BLaER1 treated with 17β-estradiol and CSF1 and Interleukin-3, amounts not matched to agents 10 nM and 100 nM (cell line): Measurements from ENCODE around the gene JAM3.

ENCODE experiments used
- H3K27ac ChIP-seq, 11 experiments: shearing (Covaris generic); formaldehyde crosslinking; 2 replicates each; pipeline ENCODE4 v1.8.1; 2022
- H3K27me3 ChIP-seq, 11 experiments: shearing (Covaris generic); formaldehyde crosslinking; 2 replicates each; pipeline ENCODE4 v1.8.1; 2022
- H3K36me3 ChIP-seq, 11 experiments: shearing (Covaris generic); formaldehyde crosslinking; 2 replicates each; pipeline ENCODE4 v1.8.1; 2022
- H3K4me1 ChIP-seq, 10 experiments: shearing (Covaris generic); formaldehyde crosslinking; 2 replicates each; pipeline ENCODE4 v1.8.1; 2022
- H3K4me2 ChIP-seq, 11 experiments: shearing (Covaris generic); formaldehyde crosslinking; 2 replicates each; pipeline ENCODE4 v1.8.1; 2022
- H3K4me3 ChIP-seq, 10 experiments: shearing (Covaris generic); formaldehyde crosslinking; 2 replicates each; pipeline ENCODE4 v1.8.1; 2022
- H3K9ac ChIP-seq, 11 experiments: shearing (Covaris generic); formaldehyde crosslinking; 2 replicates each; pipeline ENCODE4 v1.8.1; 2022
- H3K9me3 ChIP-seq, 11 experiments: shearing (Covaris generic); formaldehyde crosslinking; replicated peaks in 1 of 11; 2 replicates each; pipeline ENCODE4 v1.8.1; 2022
- H4K20me1 ChIP-seq, 11 experiments: shearing (Covaris generic); formaldehyde crosslinking; 2 replicates each; pipeline ENCODE4 v1.8.1; 2022
- Cebpa-rat ChIP-seq, 11 experiments: shearing (Covaris generic); IDR thresholded peaks; 2 replicates each; pipeline ENCODE4 v1.8.1; 2022

The JAM3 gene

DNA sequence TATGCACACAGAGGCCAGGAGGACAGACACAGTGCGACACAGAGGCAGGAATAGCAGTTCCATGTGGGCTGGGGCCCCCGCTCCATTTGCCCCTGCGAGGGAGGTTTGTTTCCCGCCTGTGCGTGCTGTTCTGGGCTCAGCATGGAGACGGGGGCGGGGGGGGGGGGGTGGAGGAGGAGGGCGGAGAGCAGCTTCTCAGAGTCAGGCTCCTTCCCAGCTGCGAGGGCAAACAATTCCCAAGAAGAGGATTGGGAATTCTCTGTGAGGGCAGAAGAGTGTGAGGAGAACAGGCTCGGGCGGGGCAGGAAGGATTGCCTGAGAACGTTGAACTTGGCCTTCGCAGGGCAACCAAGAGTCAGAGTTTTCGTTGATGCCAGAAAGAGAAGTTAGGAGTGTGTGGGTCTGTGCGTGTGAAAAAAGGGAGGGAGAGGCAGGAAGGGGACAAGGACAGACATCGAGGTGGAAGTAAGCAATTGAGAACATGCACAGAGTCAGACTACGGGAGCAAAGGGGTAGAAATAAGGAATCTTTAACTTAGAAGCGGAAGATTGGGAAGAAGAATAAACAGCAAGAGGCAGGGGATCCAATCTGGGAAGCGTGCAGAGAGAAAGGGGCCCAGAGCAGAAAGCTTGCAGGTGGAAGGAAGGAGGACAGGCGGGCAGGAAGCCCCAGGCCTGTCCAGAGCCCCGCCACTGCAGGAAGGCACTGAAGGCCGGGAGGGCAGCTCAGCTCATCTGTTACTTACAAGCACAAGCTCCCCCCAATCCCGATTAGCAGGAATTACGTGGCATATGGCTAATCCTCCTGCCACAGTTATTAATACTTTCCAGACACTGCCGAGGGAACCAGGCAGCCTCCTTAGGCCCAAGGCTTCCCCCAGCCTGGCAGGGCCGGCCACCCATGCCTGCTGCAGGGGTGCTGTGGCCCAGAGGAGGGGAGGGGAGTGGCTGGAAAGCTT is 15.6 kb upstream of the JAM3 start:
- Histone ChIP-seq H3K36me3 (no peaks in the 10 kb centered on the region), H3K27me3 (no peaks in the 10 kb centered on the region), H3K27ac (no peak overlapping the region), H3K4me2 (no peak overlapping the region), H3K4me1 (peaks cover 0 to 8% (median 0%) of the 10 kb centered on the region in 10 experiments; a peak in 3 of 20 replicates), H3K9me3 (peaks cover 0 to 1% (median 0%) of the 10 kb centered on the region in 11 experiments; a peak in 1 of 22 replicates), H3K4me3 (no peak overlapping the region), H3K9ac (no peak overlapping the region), H4K20me1 (no peaks in the 10 kb centered on the region)
- no peak for TF ChIP-seq Cebpa-rat (IDR thresholded peaks at IDR 0.05)

DNA sequence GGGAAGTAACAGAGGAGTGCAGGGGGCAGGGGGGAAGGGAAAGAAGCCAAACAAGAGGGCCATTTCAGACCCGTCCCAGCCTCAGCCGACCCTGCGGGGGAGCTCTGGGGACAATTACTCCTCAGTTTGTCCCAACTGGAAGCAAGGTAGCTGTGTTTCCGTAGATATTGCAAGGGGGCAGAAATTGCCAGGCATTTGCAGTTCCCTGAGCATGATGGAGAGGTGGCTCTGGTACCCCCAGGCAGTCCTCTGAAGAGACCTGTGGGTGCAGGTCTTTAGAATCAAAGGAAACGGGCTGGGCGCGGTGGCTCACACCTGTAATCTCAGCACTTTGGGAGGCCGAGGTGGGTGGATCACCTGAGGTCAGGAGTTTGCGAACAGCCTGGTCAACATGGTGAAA is 13.8 kb upstream of the JAM3 start:
- peaks cover 0 to 13% (median 0%) of the 10 kb centered on the region in 10 experiments; a peak in 3 of 20 replicates for H3K4me1 ChIP-seq
- no peaks in the 10 kb centered on the region for H4K20me1 ChIP-seq
- no peak for TF ChIP-seq Cebpa-rat (IDR thresholded peaks at IDR 0.05)

DNA sequence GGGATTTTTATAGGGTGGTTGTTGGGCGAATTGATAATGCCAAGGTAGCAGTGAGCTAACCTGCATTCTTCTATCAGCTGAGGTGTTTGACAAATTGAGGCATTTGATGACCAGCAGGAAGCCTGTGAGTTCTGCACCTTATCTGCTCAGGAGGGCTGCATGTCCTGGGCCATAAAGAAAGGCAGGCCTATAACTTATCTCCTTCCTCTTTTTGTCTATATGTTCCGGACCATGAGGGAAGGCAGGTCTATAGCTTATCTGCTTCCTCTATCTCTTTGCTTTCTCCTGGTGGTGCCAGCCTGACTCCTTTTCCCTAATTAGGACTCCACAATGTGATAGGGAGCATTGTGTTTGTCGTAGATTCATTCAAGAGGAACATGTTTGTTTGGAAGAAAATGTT is 8.6 kb upstream of the JAM3 start:
- no peaks in the 10 kb centered on the region for H3K36me3 ChIP-seq
- no peak overlapping the region for H3K27ac ChIP-seq
- H3K9ac ChIP-seq, result no peak overlapping the region
- no peak overlapping the region for H3K4me3 ChIP-seq
- H3K9me3 ChIP-seq, result peaks cover 0 to 5% (median 0%) of the 10 kb centered on the region in 11 experiments; a peak in 1 of 22 replicates
- H3K4me1 ChIP-seq, result peaks cover 5 to 24% (median 17%) of the 10 kb centered on the region in 10 experiments; a peak in 18 of 20 replicates
- no peaks in the 10 kb centered on the region for H3K27me3 ChIP-seq
- no peaks in the 10 kb centered on the region for H4K20me1 ChIP-seq
- peak overlapping the region in 7 of 11 experiments; percentile 1 to 44 (median 14); a peak in 6 of 22 replicates for H3K4me2 ChIP-seq
- no peak for TF ChIP-seq Cebpa-rat (IDR thresholded peaks at IDR 0.05)

More for the DNA sequence above, 13.8 kb upstream of the JAM3 start:
- Histone ChIP-seq H3K4me2 (no peak overlapping the region), H3K4me3 (no peak overlapping the region), H3K9ac (no peak overlapping the region), H3K27me3 (no peaks in the 10 kb centered on the region), H3K36me3 (no peaks in the 10 kb centered on the region), H3K27ac (no peak overlapping the region), H3K9me3 (peaks cover 0 to 5% (median 0%) of the 10 kb centered on the region in 11 experiments; a peak in 1 of 22 replicates)

DNA sequence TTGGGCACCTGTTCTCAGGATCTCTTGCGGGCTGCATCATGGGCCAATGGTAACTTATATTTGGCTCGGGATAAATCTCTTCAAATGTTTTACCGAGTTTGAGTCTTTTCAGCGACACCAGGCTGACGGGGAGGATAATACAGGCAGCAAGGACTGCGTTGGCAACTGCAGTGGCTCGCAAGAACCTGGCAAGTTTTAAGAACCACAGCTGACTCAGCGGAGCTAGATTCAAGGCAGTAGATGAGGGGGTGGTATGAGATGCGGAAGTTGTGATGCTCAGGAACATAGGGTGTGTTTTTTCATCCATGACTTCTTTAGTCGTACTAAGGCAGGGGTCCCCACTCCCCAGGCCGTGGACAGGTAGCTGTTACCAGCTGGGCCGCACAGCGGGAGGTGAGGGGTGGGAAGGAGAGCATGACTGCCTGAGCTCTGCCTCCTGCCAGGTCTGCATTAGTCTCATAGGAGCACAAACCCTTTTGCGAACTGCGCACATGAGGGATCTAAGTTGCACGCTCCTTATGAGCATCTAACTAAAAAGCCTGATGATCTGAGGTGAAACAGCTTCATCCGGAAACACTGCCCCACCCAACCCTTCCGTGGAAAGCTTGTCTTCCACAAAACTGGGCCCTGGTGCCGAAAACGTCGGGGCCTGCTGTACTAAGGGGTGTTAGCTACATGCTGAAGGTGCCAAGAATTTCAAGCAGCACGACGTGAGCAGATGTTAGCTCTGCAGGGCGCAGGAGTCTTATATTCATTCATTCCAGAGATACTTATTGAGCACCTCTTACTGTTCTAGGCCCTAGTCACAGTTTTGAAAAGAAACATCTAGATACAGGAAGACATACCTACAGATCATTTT is 6.4 kb upstream of the JAM3 start:
- no peak for TF ChIP-seq Cebpa-rat (IDR thresholded peaks at IDR 0.05)
- no peaks in the 10 kb centered on the region for H4K20me1 ChIP-seq
- peaks cover 5 to 24% (median 17%) of the 10 kb centered on the region in 10 experiments; a peak in 18 of 20 replicates for H3K4me1 ChIP-seq
- no peak overlapping the region for H3K9ac ChIP-seq
- H3K4me3 ChIP-seq, result no peak overlapping the region
- H3K27ac ChIP-seq, result no peak overlapping the region
- no peaks in the 10 kb centered on the region for H3K27me3 ChIP-seq
- peaks cover 0 to 5% (median 0%) of the 10 kb centered on the region in 11 experiments; a peak in 1 of 22 replicates for H3K9me3 ChIP-seq
- H3K4me2 ChIP-seq, result peak overlapping the region in 10 of 11 experiments; percentile 17 to 71 (median 58); a peak in 19 of 22 replicates
- no peaks in the 10 kb centered on the region for H3K36me3 ChIP-seq

DNA sequence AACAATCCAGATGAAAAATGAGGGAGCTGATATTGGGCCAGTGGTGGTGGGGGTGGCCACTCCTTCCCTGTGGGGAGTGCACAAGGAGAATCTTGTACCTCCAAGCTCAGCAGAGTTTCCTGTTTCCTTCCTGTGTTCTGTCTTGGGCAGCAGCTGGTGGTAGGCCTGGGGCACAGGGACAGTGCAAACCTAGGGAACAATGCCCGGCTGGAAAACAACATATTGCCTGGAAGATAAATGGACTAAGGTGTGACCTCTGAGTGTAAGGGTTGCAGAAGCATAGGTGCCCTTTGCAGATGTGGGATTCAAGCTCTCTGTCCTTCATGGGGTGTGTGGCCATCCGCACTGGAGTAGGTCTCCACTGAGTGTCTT is 5.8 kb upstream of the JAM3 start:
- H3K9me3 ChIP-seq, result peaks cover 0 to 5% (median 0%) of the 10 kb centered on the region in 11 experiments; a peak in 1 of 22 replicates
- no peaks in the 10 kb centered on the region for H3K27me3 ChIP-seq
- H3K9ac ChIP-seq, result no peak overlapping the region
- H4K20me1 ChIP-seq, result no peaks in the 10 kb centered on the region
- no peak overlapping the region for H3K27ac ChIP-seq
- H3K4me2 ChIP-seq, result peak overlapping the region; percentile 17 to 71 (median 58); a peak in 20 of 22 replicates
- H3K4me3 ChIP-seq, result no peak overlapping the region
- H3K4me1 ChIP-seq, result peaks cover 5 to 24% (median 17%) of the 10 kb centered on the region in 10 experiments; a peak in 18 of 20 replicates
- no peak for TF ChIP-seq Cebpa-rat (IDR thresholded peaks at IDR 0.05)
- H3K36me3 ChIP-seq, result no peaks in the 10 kb centered on the region

DNA sequence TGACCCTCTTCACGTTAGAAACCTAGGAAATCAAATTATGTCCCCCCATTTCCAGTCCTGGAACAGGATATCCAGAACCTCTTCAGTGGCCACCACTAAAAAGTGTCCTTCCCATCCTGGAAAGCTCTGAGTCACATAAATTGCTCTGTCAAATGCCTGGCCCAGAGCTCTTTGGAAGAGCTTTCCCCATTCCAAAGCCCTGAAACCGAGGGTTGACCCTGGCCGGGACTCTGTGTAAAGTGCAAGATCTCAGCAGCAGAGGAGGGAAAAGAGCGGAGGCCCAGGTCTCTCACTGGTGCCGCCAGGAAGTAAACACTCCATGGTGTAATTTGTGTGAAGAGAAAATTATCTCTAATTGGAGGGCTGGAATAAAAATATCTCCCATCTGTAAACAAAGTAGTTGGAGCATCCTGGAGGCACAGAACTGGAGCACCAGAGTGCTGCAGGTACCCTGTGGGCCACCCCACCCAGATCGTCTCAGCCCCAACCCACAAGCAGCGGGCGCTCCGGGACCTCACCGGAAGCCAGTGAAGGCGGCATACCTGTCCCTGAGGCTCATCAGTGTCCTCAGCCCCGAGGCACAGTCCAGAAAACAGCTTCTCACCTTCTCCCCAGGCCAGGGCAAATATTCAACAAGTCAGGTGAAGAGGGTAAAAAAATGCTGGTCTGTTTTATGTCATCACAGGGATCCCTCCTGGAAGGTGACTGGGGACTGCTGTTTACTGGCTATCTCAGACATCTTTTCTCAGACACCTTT is 4.7 kb upstream of the JAM3 start:
- H3K9me3 ChIP-seq, result no peaks in the 10 kb centered on the region
- H4K20me1 ChIP-seq, result no peaks in the 10 kb centered on the region
- no peak overlapping the region for H3K4me2 ChIP-seq
- H3K4me1 ChIP-seq, result peaks cover 5 to 23% (median 18%) of the 10 kb centered on the region in 10 experiments; a peak in 18 of 20 replicates
- H3K9ac ChIP-seq, result no peak overlapping the region
- TF ChIP-seq Cebpa-rat (IDR thresholded peaks at IDR 0.05), result no peak
- no peaks in the 10 kb centered on the region; a peak in 1 of 22 replicates for H3K27me3 ChIP-seq
- no peak overlapping the region for H3K27ac ChIP-seq
- no peaks in the 10 kb centered on the region for H3K36me3 ChIP-seq
- no peak overlapping the region for H3K4me3 ChIP-seq

DNA sequence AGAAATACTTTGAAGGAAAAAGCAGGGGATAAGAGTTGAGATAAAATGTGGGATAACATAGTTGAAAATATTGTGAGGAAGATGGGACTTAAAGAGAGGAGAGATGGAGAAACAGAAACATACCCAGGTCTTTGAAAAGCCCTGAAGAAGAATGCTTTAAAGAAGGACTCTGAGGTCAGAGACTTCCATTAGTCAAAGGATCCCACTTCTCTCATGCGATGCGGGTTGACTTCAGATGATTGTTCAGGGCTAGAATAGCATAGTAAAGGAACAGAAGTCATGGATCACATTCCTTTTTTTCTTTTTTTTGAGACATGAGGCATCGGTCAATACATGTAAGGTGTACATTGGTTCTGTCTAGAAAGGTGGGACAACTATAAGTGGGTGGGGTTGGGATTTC is 3.5 kb upstream of the JAM3 start:
- Histone ChIP-seq H3K4me2 (no peak overlapping the region), H3K36me3 (no peaks in the 10 kb centered on the region), H3K4me3 (no peak overlapping the region), H3K27ac (no peak overlapping the region), H4K20me1 (peaks cover 0 to 5% (median 0%) of the 10 kb centered on the region in 11 experiments; a peak in 2 of 22 replicates), H3K4me1 (peaks cover 4 to 34% (median 29%) of the 10 kb centered on the region in 10 experiments; a peak in 18 of 20 replicates), H3K9me3 (no peaks in the 10 kb centered on the region), H3K9ac (no peak overlapping the region), H3K27me3 (peaks cover 0 to 5% (median 0%) of the 10 kb centered on the region in 11 experiments; a peak in 1 of 22 replicates)
- no peak for TF ChIP-seq Cebpa-rat (IDR thresholded peaks at IDR 0.05)
